Keratinocyte (primary cell): ENCODE results near the gene RNF145. TPM values are rescaled to one million over a fixed set of nuclear protein-coding genes. Genes with fewer than 3 reads are reported as not detected.
A peak's percentile ranks its signal among the peaks of the same experiment; 100 is the strongest.

Experiments
- DNase-seq: peaks from one replicate; pipeline ENCODE4 v3.0.0-alpha.2; 2011; ENCODE audit warnings: low read depth, missing footprints, low spot score
- FAIRE-seq: peaks from 2 replicates; lab custom pipeline; 2011; peaks lifted over from hg19 to GRCh38; lab: Jason Lieb, UNC
- H2AFZ ChIP-seq: 2 replicates; pipeline ENCODE4 v1.6.0; 2012; ENCODE audit warnings: low read length, control low read depth, inconsistent platforms; ENCODE audit not compliant: control insufficient read depth
- H3K27ac ChIP-seq: 2 replicates; pipeline ENCODE4 v1.5.1; 2011; ENCODE audit warnings: low read length; ENCODE audit not compliant: control insufficient read depth, insufficient read depth
- H3K27me3 ChIP-seq: 3 replicates; pipeline ENCODE4 v1.6.0; 2011; ENCODE audit warnings: low read length; ENCODE audit not compliant: control insufficient read depth, insufficient read depth; ENCODE audit errors: extremely low read depth
- H3K36me3 ChIP-seq, 2 experiments: 2 replicates in 1 of 2; 3 replicates in 1 of 2; pipeline ENCODE4 v1.5.1; 2011; ENCODE audit warnings: low read length in 2 of 2, mild to moderate bottlenecking in 1 of 2; ENCODE audit not compliant: control insufficient read depth in 2 of 2, insufficient read depth in 2 of 2; ENCODE audit errors: extremely low read depth in 1 of 2
- H3K4me1 ChIP-seq: 3 replicates; pipeline ENCODE4 v1.5.1; 2011; ENCODE audit warnings: low read length; ENCODE audit not compliant: control insufficient read depth, insufficient read depth; ENCODE audit errors: extremely low read depth
- H3K4me2 ChIP-seq: 3 replicates; pipeline ENCODE4 v1.6.0; 2011; ENCODE audit warnings: low read depth, low read length; ENCODE audit not compliant: control insufficient read depth, insufficient read depth; ENCODE audit errors: extremely low read depth
- H3K4me3 ChIP-seq, 3 experiments: fragments of 200-600 bp in 1 of 3; sonication (generic) in 1 of 3; 2 replicates in 2 of 3; 3 replicates in 1 of 3; pipeline ENCODE4 v1.5.1; 2011 to 2016; ENCODE audit warnings: low read length in 3 of 3, mild to moderate bottlenecking in 3 of 3, control low read depth in 2 of 3, inconsistent platforms in 1 of 3, low read depth in 1 of 3, mixed read lengths in 1 of 3, mixed run types in 1 of 3, moderate library complexity in 1 of 3; ENCODE audit not compliant: control insufficient read depth in 2 of 3, insufficient read depth in 2 of 3; ENCODE audit errors: extremely low read depth in 1 of 3
- H3K79me2 ChIP-seq: 2 replicates; pipeline ENCODE4 v1.6.0; 2012; ENCODE audit warnings: low read length; ENCODE audit not compliant: control insufficient read depth, insufficient read depth
- H3K9ac ChIP-seq: 3 replicates; pipeline ENCODE4 v1.6.0; 2011; ENCODE audit warnings: low read length; ENCODE audit not compliant: control insufficient read depth, insufficient read depth; ENCODE audit errors: extremely low read depth
- H3K9me1 ChIP-seq: 3 replicates; pipeline ENCODE4 v1.6.0; 2011; ENCODE audit warnings: low read length; ENCODE audit not compliant: control insufficient read depth, insufficient read depth; ENCODE audit errors: extremely low read depth
- H3K9me3 ChIP-seq: 2 replicates; pipeline ENCODE4 v1.5.1; 2012; ENCODE audit warnings: low read depth, low read length; ENCODE audit not compliant: control insufficient read depth
- H4K20me1 ChIP-seq: 3 replicates; pipeline ENCODE4 v1.6.0; 2011; ENCODE audit warnings: low read length; ENCODE audit not compliant: control insufficient read depth, insufficient read depth; ENCODE audit errors: extremely low read depth
- CTCF ChIP-seq, 3 experiments: IDR thresholded peaks in 1 of 3; conservative IDR thresholded peaks in 1 of 3; optimal IDR thresholded peaks in 1 of 3; 2 replicates in 2 of 3; 3 replicates in 1 of 3; pipeline versions ENCODE3 to v1.5.1; 2011; ENCODE audit warnings: low read length in 3 of 3, mild to moderate bottlenecking in 3 of 3, moderate library complexity in 2 of 3, control low read depth in 1 of 3, inconsistent platforms in 1 of 3; ENCODE audit not compliant: insufficient read depth in 2 of 3; ENCODE audit errors: extremely low read depth in 1 of 3
- EZH2 ChIP-seq: IDR thresholded peaks from one replicate; pipeline ENCODE4 v1.6.1; 2012; ENCODE audit warnings: inconsistent platforms, mild to moderate bottlenecking, low read length, moderate library complexity
- dilution Hi-C: fragments of 300-500 bp; cut with MboI; formaldehyde crosslinking; loops from one replicate; pipeline ENCODE4 v1.7.0; 2020; ENCODE audit warnings: low sequenced_read_pairs; ENCODE audit not compliant: extremely low pct_ligation_motif_present
- polyA plus RNA-seq, 5 experiments: library from polyadenylated mRNA; depleted of rRNA in 3 of 5; stranded (reverse) in 3 of 5; stranded (forward) in 1 of 5; unstranded in 1 of 5; fragments of >200 nt; gene quantifications; 1 replicate in 1 of 5; 2 replicates in 3 of 5; 3 replicates in 1 of 5; pipeline versions ENCODE4 v1.2.1 to v1.2.3, GENCODE V29; 2011 to 2012; ENCODE audit warnings: missing spikeins in 2 of 5, low read depth in 1 of 5, low replicate concordance in 1 of 5

The RNF145 gene
- polyA plus RNA-seq, 1 donor (not counting 4 experiments of a cell fraction or from before 2014, with no cell fraction given), result 78.6 TPM

GRCh38 chr5:159227452-159227851 lies 18.1 kb upstream of the RNF145 start:
- no peaks in the 10 kb centered on the region for H3K27me3 ChIP-seq
- H3K9me1 ChIP-seq, result no peaks in the 10 kb centered on the region
- TF ChIP-seq CTCF (optimal IDR thresholded peaks at IDR 0.05 in 1 of 3, IDR thresholded peaks at IDR 0.05 in 1 of 3, conservative IDR thresholded peaks at IDR 0.05 in 1 of 3; ENCODE audit: extremely low read depth in 1 of 3, insufficient read depth in 2 of 3, low read length in 3 of 3) (no peak), EZH2 (no peak)
- H3K36me3 ChIP-seq, result no peaks in the 10 kb centered on the region
- FAIRE-seq, result peak; percentile 97
- peak overlapping the region; percentile 65 for H3K4me2 ChIP-seq
- H3K27ac ChIP-seq, result peak overlapping the region; percentile 64
- H3K4me1 ChIP-seq, result peaks cover 37% of the 10 kb centered on the region
- H3K9ac ChIP-seq, result peak overlapping the region; percentile 26
- dilution Hi-C loops, result no loop called here
- peak; percentile 66 for DNase-seq
- H3K4me3 ChIP-seq, result no peak overlapping the region
- peak overlapping the region; percentile 22 for H2AFZ ChIP-seq
- no peaks in the 10 kb centered on the region for H3K9me3 ChIP-seq
- no peaks in the 10 kb centered on the region for H4K20me1 ChIP-seq
- H3K79me2 ChIP-seq, result no peaks in the 10 kb centered on the region

- no peak for FAIRE-seq
- Histone ChIP-seq H3K9ac (no peak overlapping the region), H2AFZ (no peak overlapping the region), H3K9me3 (no peaks in the 10 kb centered on the region), H3K27me3 (no peaks in the 10 kb centered on the region), H3K36me3 (no peaks in the 10 kb centered on the region), H3K4me2 (no peak overlapping the region), H3K4me1 (peaks cover 37% of the 10 kb centered on the region), H4K20me1 (no peaks in the 10 kb centered on the region), H3K27ac (peak overlapping the region; percentile 64), H3K9me1 (no peaks in the 10 kb centered on the region), H3K79me2 (no peaks in the 10 kb centered on the region), H3K4me3 (no peak overlapping the region)
- DNase-seq, result no peak
- no peak for TF ChIP-seq EZH2
- TF ChIP-seq CTCF (optimal IDR thresholded peaks at IDR 0.05 in 1 of 3, IDR thresholded peaks at IDR 0.05 in 1 of 3, conservative IDR thresholded peaks at IDR 0.05 in 1 of 3; ENCODE audit: extremely low read depth in 1 of 3, insufficient read depth in 2 of 3, low read length in 3 of 3), result peak in 1 of 3 experiments; percentile 13
- dilution Hi-C loops, result no loop called here
These were observed 17.1 kb upstream of the RNF145 start for GRCh38 chr5:159226451-159226850.
